CD4-positive, alpha-beta T cell treated with Interleukin-2 at 100 ng/mL for 4 hours (primary cell): Measurements from ENCODE around the gene RPL7A.
A peak's percentile ranks its signal among the peaks of the same experiment; 100 is the strongest.

Experiments used
- DNase-seq: peaks from one replicate; pipeline ENCODE4 v3.0.0-alpha.2; 2020; ENCODE audit warnings: low spot score

RPL7A gene

DNA sequence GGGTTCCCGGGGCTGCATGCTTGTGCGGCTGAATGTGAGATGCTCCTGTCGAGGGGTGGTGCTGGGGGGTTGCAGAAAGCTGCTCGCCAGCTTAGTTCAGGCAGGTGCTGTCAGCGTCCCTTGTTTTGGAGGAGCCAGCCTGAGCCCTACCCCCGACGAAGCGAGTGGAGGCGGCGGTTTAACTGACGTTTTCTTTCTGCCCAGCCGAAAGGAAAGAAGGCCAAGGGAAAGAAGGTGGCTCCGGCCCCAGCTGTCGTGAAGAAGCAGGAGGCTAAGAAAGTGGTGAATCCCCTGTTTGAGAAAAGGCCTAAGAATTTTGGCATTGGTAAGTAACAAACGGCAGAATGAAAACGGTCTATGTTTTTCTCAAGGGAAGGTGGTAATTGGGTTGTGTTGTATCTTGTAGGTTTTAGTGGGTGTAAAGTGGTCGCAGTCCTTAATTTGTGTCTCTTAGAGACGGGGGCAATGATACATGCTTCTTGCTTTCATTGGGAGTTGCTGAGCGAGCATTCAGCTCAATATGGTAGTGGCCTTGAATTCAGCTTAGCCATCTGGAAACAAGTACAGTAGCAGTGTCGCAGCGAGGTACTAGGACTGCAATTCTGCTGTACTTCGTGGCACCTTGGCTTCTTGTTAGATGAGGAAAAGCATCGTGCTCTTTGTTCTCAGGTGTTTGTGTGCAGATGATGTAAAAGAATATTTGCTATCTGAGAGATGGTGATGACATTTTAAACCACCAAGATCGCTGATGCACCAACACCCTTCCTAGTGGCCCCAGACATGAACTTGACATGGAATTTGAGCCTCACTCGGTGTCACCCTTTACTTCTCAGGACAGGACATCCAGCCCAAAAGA, 928 bp downstream of the RPL7A start:
- no peak for DNase-seq

DNA sequence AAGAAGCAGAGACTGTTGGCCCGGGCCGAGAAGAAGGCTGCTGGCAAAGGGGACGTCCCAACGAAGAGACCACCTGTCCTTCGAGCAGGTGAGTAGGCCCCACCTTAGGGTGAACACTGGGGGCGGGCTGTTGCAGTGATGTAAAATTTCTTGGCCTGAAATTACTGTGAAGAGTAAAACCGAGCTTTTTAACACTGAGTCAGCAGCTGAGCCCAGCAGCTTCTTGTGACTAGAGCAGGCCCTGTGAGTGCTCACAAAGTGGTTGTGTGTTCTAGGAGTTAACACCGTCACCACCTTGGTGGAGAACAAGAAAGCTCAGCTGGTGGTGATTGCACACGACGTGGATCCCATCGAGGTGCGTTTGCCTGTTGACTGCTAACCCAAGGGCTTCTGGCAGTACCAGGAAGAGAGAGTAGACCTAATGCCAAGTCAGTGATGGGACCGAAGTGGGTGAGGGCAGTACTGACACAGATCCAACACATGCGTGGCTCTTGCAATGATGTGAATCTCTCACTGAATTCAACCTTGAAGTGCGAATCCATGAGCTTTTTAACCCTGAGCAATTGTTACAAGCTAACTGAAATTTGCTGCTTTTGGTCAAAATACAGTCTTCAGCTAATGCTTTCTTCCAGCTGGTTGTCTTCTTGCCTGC, 2.1 kb downstream of the RPL7A start:
- no peak for DNase-seq

DNA sequence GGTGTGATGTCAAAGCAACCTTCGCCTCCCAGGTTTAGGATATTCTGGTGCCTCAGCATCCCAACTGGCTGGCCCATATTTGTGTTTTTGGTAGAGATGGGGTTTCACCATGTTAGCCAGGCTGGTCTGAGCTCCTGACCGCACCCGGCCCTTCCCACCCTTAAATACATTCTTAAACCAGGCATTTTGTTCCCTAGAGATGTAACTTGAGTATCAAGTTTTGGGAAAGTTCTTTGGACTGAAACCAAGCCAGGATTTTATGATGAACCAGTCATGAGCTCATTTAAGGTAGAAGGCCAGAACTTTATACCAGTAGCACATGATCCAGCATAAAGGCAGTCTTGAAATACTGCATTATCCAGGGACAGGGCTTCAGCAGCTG, 3.5 kb downstream of the RPL7A start:
- no peak for DNase-seq

DNA sequence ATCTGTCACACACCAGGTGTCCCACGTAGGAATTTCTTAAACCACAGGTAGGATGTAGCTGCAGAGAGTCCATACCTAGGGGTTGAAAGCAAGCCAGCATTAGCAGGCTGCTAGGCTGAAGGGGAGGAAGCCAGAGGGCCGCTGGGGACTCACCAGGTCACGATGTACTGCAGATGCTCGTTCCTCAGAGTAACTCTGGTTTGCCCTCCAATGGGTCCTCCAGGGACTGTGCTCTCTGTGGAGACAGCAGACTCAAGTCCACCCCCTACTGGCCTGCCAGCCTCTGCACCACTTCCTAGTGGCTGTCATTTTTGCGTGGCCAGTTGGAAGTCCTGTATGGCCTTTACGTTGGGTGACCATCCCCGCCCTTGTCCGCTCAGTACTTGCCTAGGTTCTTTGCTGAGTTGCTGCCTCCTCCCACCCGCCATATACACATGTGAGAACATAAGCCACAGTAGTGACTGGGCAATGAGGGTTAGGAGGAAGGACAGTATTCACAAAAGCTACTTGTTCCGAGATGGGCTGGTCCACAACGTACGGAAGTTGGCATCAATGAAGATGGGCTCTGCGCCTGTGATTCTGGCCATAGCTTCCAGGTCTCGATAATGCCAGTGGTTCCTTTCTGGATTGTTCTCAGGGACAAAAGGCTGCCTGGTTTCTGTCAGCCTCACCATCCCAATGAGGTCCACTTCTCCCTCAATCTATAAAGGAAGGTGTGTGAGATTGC, 4.1 kb downstream of the RPL7A start:
- DNase-seq: peak; percentile 21

DNA sequence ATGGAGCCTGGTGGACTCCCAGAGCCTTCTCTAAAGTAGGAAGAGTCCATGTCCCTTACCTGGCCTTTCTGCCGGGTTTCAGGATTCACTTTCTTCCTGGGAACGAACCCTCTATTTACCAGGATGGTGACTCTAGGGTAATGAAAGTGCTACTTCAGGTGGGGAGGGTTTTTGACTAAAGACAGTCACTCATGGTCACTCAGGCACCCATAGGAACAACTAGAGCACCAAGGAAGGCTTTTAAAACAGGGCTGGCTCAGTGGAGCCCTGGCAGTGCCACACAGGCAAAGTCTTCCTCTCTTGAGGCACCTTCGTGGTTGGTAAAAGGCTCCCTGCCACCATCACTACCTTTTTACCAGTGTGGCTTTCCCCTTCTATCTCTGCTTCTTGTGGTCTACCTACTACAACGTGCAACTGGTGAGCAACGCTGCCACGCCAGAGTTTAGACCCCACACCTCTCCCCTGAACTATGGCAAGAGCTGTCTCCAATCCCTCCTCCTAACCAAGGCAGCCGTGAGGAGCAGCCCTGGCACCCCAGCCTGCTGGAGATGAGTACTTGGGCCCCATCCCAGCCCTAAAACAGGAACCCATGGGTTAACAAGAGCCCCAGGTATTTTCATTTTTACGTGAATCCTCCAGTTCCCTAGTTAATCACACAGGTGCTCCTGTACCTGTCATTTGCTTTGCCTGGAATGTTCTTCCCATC, 4.8 kb downstream of the RPL7A start:
- DNase-seq: no peak

DNA sequence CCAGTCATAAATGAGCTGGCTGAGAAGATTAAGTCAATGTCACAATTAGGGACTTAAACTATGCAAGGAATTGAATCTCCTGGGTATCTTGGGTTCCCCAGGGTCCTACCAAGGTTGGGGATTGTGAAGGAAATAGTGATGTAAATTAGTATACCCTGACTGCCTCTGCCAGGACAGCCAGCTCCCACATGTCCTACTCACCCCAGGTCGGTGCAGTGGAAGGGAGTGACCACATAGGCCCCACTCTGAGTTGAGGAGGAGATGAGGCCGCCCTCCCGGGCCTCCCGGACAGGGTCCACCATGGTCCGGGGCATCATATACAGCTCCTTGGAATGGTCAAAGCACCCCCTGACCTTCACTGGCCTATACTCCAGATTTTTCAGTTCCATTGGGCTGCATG, 5.5 kb downstream of the RPL7A start:
- no peak for DNase-seq

DNA sequence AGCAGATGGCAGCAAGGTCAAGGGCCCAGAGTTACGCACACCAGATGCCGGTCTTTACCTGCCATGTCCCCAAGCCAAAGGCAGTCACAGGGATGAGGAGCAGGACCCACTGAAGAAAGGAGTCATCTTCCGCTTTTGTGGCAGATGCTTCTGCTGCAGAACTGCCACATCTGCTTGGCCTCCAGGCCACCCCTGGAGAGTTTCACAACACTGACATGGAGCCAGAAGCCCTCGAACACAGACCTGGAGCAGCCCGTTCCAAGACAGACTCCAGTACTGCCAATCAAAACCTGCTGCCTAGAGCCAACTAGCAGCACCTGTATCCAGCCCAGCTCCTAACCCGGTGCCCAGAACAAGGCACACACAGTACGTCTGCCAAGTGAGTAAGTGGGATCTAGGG, 6.7 kb downstream of the RPL7A start:
- no peak for DNase-seq

DNA sequence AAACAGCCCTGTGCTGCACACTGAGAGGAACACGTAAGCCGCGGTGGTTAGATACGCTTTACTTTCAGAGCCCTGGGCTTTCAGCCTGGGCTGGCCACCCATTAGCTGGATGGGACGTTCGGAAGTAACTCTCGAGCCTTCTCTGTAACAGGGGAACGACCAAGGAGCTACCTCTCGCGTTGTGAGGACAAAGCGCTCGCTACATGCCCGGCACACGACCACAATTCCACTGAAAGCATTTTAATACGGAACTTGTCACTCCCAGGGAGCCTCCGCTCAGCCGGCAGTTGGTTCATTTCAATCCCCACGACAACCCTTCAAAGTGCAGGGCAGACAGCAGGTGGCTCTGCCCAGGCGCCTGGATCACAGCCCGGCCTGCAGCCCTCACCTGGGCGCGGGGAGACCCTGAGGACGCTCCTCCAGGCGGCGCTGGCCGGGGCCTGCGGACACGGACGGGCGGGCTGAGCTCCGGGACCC, 7.9 kb downstream of the RPL7A start:
- no peak for DNase-seq

DNA sequence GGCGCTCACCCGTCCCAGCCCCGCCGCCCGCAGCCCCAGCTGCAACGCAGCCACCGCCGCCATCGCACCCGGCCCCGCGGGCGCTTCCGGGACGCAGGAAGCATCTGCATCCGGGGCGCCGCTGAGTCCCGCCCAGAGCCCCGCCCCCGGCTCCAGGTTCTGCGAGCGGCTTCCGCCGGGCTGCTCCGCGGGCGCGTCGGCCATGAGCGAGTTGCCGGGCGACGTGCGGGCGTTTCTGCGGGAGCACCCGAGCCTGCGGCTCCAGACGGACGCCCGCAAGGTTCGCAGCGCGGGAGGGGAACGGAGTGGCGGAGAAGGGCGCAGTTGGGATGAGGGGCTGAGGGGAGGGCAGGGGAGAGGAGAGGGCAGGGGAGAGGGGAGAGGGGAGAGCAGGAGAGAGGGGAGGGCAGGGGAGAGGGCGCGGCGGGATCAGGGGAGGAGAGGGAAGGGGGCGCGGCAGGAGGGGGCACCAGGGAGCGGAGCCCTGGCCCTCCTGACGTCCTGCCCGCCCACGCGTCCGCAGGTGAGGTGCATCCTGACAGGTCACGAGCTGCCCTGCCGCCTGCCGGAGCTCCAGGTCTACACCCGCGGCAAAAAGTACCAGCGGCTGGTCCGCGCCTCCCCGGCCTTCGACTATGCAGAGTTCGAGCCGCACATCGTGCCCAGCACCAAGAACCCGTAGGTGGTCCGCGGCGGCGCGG, 8.5 kb downstream of the RPL7A start, which contains the start of the genes SURF1 and SURF2:
Gene SURF1 (minus strand): TSS at position 97 of the 701 bp plus-strand sequence. CDS start 34 bp downstream, at position 63.
Gene SURF2 (plus strand): TSS at position 160 of the 701 bp plus-strand sequence. CDS start 43 bp downstream, at position 203.
- peak; percentile 87 for DNase-seq

DNA sequence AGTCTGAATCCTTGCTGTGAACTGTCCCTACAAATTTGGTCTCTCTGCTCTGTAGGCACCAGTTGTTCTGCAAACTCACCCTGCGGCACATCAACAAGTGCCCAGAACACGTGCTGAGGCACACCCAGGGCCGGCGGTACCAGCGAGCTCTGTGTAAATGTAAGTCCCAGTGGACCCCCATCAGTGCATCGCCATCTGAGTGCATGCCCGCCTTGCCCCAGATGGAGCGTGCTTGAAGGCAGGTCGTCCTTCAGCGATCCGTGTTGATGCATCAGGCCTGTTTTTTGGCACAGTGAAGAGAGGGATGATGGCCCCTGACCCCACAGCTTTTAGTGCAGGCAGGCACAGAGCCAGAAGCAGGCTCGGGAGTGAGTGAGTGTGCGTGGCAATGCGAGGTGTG, 9.6 kb downstream of the RPL7A start:
- no peak for DNase-seq

DNA sequence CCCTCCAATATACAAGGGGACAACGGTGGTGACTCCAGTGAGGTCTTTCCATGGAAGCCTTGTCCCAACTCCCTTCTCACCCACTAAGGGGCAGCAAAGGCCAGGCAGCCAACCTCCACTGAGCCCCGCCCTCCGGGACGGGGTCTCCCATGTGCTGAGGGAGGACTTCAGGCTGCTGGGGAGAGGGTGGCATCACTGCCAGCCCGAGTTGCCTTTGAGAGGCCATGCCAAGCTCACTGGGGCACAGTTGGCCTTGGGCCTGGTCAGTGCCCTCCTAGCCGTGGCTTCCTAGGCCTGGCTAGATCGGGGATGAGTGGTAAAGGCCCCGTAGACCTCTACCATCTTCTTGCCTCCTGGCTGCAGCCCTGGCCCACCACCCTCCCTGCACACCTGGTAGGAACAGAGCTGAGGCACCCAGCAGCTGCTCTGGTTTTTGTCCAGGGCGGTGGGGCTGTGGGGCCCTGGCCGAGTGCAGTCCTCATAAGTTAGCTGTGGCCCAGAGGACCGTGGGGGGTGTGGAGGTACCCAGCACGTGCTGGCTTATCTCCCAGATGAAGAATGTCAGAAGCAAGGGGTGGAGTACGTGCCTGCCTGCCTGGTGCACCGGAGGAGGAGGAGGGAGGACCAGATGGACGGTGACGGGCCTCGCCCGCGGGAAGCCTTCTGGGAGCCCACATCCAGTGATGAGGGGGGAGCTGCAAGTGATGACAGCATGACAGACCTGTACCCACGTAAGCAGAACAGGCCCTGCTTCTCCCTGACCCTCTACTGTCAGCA, 11.6 kb downstream of the RPL7A start:
- DNase-seq: no peak

DNA sequence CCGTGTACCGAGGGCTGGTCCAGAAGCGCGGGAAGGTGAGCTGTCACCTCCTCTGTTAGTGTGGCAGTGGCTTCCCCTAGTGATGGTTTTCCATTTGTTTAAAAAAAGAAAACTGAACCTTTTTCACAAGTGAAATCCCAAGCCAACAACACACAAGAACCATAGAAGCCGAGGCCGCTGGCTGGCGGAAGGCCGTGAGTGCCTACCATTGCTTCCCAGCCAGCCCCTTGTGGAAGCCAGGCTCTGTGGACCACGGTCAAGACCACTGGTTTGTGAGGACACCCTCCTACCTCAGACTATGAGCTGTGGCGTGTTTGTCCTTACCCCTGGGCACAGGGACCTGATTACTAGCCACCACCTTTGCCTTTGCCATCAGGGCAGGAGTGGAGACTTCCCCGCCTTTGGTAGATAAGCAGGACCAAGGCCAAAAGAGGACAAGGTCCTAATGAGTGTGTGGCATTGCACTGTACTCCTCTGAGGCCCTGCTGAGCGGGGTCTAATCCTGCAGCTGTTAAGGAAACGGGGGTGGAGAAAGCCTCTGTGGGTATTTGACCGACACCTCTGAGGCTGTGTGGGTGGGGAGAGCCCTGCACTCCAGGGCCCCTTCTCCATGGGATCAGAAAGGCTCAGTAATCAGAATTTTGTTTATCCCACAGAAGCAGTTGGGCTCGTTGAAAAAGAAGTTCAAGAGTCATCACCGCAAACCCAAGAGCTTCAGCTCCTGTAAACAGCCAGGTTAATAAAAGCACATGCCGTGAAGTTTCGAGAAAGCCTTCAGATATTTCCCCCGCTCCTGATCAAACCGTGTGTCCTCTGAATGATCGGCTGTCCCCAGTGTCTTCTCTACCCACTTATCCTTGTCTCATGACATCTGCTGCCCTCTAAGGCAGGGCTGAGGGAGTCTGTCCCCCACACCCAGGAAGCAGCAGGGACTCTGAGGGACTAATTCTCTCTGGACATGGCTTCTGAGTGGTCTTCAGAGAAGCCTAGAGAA, 12.7 kb downstream of the RPL7A start:
- no peak for DNase-seq

DNA sequence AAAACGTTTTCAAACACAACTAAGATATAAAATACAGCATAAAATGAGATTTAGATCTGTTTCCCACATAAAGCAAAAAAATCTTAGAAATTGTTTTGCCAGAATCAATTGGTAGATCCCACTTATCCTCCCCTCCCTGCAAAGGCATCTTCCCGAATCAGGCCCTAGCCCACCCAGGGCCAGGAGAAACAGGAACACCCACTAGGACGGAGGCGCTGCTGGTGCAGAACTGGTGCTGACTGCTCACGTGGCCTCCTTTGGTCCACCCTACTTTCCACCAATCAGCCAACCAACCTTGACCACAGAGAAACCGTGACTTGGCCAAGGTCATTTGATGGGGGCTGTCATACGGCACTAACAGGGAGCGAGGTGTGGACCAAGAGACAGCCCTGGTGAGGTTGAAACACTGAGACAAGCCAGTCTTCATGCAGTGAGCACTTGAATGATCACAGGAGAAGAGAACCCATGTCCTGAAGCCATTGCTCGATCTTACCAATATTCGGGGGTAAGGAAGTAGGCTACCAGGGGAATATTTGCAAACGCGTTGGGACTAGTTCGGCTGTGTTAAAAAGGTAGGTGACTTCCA, 13.6 kb downstream of the RPL7A start:
- DNase-seq: no peak

DNA sequence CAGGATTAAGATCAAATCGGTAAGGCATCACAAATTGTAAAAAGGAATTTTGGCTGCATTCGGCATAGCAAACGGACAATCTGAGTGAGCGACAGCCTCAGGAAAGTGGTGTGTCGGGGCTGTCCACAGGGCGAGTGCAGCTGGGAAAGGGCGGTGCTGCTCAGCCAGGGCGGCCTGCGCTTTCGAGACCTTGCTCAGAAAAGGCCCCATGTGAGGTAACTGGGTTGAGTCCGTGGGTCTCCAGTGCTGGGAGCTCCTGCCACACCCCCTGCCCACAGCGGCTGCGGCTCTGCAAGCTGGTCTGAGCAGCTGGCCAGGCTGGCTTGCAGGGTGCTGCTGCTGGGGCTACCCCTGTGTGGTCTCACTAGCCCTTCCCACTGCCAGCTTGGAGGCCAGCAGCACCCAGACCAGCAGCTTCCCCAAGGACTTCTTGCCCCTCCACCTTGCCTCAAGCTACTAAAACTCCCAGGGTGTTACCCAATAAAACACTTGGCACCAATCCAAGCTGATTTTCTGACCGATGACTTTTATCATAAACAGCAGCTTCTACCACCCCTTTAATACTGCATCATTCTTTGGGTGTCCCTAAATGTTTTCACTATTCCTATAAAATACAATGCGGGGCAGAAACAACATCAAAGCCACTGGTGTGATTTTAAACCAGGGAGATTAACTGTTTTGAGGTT, 14.5 kb downstream of the RPL7A start:
- no peak for DNase-seq

DNA sequence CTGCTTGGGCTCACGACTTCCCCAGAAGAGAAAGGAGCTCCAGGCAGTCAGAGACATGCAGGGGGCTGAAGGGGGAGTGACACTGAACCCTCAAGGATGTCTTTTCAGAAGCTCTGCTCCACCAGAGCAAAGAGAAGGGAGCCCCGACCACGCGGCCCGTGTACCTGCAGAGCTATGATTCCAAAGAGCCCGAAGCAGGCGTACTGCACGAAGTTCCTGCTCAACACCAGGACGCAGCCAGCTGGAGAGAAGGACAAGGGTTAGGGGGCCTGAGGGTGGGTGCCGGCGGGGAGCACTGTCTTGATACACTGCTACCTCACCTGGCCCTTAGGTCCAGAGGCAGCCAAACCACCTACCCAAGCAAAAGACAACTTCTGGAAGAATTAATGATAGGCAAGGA, 18.4 kb downstream of the RPL7A start:
- DNase-seq: no peak

DNA sequence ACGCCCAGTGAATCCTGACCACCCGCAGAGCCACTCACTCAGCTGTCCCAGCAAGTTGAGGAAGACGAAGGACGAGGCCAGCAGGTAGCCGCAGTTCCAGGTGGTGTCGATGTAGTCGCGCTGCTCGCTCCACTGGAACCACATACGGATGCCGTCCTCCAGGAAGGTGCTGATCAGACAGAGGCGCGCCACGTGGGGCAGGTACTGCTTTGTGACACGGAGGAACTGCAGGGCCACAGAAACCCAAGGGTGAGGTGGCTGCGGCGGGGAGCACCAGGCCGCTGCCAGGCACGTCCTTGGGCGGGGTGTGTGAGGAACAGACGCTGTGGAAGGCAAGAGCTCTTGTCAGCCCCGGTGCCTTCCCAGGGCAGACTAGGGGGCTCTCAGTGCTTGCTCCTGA, 19.2 kb downstream of the RPL7A start:
- no peak for DNase-seq

DNA sequence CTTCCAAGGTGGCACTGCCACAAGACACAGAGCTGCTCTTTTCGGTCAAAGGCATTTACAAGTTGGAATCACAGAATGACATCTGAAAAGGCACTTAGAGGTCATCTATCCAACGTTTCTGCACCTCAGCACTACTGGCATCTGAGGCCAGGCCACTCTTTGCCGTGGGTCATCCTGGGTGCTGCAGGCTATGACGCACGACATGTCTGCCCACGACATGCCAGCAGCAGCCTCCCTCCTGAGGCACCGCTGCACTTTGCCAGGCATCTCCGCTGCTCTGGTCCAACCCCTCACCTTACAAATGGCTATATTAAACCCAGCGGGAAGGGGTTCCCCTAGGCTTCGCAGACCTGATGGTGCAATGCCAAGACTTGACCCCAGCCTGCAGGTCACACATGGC, 19.8 kb downstream of the RPL7A start:
- DNase-seq: no peak

DNA sequence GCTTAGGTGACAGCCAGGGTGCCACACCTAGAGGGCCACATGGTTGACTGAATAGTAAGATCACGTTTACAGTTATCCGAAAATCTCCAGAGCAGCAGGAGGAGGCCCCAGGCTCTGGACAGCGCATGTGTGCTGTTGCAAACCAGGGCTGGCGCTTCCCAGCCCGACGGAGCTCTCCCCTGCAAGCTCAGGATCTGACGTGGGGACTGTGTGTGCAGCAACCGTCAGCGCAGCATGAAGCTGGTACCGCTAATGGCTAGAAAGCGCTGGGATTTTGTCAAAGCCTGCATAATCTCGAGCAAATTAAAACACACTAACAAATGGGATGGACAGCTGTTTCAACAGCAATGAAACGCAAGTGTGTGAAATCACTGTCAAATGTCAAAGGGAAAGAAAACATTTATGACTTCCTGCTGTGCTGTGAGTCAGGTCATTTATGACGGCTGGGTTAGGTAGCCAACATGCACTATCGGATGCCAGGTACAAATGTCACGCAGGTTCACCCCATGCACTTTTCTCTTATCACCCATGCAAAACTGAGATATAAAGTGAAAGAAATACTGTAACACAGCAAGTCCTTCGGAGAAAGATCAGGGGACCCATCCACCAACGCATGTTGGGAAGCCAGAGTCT, 20.3 kb downstream of the RPL7A start:
- DNase-seq: no peak
